ENCODE data around the gene GTPBP4.
"Not testable (repeated sequence)": the region's sequence is repeated elsewhere in the genome, so short reads cannot be mapped to it uniquely, and the experiment has no call there.

GTPBP4 gene

DNA sequence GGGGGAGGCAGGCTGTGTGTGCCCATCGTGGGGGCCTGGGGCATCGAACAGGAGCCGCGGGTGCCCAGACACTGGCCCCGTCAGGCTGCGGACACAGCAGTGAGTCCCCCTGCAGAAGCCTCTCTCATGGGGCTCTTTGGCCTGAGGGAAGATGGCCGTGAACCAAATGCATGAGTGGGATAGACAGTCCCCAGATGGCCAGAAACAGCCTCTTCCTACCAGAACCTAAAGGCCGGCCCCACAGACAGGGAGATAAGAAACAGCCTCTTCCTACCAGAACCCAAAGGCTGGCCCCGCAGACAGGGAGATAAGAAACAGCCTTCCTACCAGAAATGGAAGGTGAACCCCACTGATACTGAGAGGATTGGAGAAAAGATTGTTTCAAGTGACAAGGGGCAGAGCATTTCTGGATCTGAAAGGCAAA, 20.8 kb downstream of the GTPBP4 start:
- TF ChIP-seq, protein P1, sequence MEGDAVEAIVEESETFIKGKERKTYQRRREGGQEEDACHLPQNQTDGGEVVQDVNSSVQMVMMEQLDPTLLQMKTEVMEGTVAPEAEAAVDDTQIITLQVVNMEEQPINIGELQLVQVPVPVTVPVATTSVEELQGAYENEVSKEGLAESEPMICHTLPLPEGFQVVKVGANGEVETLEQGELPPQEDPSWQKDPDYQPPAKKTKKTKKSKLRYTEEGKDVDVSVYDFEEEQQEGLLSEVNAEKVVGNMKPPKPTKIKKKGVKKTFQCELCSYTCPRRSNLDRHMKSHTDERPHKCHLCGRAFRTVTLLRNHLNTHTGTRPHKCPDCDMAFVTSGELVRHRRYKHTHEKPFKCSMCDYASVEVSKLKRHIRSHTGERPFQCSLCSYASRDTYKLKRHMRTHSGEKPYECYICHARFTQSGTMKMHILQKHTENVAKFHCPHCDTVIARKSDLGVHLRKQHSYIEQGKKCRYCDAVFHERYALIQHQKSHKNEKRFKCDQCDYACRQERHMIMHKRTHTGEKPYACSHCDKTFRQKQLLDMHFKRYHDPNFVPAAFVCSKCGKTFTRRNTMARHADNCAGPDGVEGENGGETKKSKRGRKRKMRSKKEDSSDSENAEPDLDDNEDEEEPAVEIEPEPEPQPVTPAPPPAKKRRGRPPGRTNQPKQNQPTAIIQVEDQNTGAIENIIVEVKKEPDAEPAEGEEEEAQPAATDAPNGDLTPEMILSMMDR (IDR thresholded peaks at IDR 0.05; ENCODE audit: insufficient read depth, low read depth, low read length, missing control alignments) = no peak
- no peak overlapping the region for H3K4me3 ChIP-seq (ENCODE audit: low read length)
- DNase-seq (ENCODE audit: low read depth) = no peak

DNA sequence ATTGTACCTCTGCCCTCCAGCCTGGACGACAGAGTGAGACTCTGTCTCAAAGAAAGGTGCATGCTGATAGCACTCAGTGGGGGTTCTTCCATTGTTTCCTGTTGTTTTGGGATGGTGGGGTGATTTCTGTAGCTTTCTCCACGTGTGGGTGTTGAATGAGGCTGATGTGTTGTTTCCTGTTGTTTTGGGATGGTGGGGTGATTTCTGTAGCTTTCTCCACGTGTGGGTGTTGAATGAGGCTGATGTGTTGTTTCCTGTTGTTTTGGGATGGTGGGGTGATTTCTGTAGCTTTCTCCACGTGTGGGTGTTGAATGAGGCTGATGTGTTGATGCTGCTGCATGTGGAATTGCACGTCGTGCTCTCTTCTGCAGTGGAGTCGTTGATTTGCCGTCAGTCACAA, 21.7 kb downstream of the GTPBP4 start:
- H3K4me3 ChIP-seq (ENCODE audit: low read length); DNase-seq (ENCODE audit: low read depth): not testable (repeated sequence)

DNA sequence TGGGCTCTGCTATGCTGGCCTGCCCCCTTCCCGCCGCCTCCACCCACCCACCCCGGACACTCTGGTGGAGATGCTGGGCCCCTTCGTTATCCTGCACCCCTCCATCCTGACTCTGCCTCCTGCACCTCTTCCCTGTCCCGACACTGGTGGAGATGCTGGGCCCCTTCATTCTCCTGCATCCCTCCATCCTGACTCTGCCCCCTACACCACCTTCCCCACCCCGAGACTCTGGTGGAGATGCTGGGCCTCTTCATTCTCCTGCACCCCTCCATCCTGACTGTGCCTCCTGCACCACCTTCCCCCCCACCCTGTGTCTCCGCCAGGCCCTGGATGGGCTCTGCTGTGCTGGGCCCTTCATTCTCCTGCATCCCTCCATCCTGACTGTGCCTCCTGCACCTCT, 22.5 kb downstream of the GTPBP4 start:
- no peak overlapping the region for H3K4me3 ChIP-seq (ENCODE audit: low read length)
- TF ChIP-seq, protein P1 (IDR thresholded peaks at IDR 0.05; ENCODE audit: insufficient read depth, low read depth, low read length, missing control alignments) = no peak
- no peak for DNase-seq (ENCODE audit: low read depth)

DNA sequence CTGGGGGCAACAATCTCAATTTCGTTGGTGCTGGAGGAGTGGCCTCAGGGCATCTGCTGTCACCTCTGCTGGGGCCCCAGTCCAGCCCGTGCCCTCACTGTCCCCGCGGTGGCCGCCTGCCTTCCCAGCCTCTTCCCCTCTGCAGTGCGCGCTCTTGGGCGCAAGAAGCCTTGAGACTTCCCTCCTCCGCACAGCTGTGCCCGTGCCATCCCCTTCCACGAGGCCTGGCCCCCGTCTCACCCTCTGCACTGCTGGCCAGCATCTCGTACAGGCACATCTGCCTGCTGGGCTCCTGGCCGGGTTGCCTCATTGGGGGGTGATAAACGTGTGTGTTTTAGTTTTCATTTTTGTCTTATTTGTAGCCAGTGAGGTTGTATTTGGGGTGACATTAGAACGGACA, 23.5 kb downstream of the GTPBP4 start:
- no peak overlapping the region for H3K4me3 ChIP-seq (ENCODE audit: low read length)
- DNase-seq (ENCODE audit: low read depth) = no peak
- TF ChIP-seq, protein P1 (IDR thresholded peaks at IDR 0.05; ENCODE audit: insufficient read depth, low read depth, low read length, missing control alignments) = no peak

DNA sequence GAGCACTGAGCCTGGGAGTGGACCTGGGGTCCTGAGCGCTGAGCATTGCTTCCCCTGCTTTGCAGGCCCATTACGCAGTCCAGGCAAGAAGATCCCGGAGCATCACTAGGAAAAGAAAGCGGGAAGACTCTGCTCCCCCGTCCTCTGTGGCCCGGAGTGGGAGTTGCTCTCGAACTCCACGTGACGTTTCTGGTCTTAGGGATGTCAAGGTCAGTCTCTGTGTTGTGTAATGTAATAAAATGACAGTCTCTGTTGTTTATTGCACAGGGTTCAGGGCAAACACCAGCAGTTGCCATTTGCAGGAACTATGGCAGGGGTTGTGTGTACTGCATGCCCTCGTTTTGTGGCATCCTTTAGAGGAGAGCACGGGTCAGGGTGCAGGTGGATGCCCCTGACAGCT, 27.5 kb downstream of the GTPBP4 start:
- TF ChIP-seq, protein P1 (IDR thresholded peaks at IDR 0.05; ENCODE audit: insufficient read depth, low read depth, low read length, missing control alignments) = no peak
- no peak overlapping the region for H3K4me3 ChIP-seq (ENCODE audit: low read length)
- DNase-seq (ENCODE audit: low read depth) = no peak

DNA sequence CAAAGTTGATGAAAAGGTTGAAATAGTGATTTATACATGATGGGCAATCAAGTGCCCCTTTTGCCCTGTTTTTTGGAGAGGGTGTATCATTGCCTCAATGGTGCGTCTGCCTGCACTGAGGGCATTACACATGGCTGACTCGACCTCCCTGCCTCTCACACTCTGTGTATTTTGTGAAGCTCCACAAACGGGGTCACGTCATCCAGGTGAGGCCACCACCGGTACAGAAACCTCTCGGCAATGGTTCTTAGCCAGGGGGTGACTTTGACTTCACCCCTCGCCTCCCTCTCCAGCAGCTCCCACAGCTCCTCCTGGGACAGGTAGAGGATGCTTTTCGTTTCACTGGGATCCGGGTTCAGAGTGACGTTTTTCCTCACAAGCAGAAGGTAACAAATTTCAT, 31.1 kb downstream of the GTPBP4 start:
- TF ChIP-seq, protein P1 (IDR thresholded peaks at IDR 0.05; ENCODE audit: insufficient read depth, low read depth, low read length, missing control alignments) = no peak
- no peak overlapping the region for H3K4me3 ChIP-seq (ENCODE audit: low read length)
- DNase-seq (ENCODE audit: low read depth) = no peak

DNA sequence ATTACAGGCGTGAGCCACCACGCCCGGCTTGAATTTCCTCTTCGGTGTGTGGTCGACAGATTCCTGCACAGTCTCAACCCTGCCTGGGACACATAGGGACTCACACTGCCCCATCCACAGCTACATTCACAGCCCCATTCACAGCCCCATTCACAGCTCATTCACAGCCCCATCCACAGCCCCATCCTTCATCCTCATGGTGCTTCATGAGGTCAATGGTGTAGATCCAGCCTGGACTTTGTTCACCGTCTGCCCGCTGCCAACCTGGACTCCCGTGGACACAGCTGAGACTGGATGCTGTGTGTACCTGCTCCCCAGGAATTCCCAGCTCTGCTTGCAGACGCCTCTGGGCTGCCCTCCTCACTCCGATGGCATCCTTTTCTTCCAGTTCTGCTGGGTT, 32.2 kb downstream of the GTPBP4 start:
- TF ChIP-seq, protein P1 (IDR thresholded peaks at IDR 0.05; ENCODE audit: insufficient read depth, low read depth, low read length, missing control alignments) = no peak
- no peak for DNase-seq (ENCODE audit: low read depth)
- no peak overlapping the region for H3K4me3 ChIP-seq (ENCODE audit: low read length)

DNA sequence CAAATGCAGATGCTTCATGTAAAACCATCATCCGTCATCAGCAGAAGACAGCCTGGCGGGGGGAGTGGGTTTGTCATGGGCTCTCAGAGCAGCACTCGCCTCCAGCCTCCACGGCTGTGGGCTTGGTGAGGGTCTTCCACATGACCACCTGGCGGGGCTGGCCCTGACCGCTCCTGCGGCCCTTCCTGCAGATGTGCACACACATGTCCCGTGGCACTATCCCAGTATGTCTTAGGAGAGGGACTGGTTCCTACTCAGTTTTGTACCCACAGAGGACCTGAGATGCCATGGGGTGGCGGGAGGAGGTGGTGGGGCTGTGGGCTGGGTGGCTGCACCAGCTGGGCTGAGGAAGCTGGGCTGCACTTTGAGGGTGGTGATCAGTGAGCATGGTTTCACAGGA, 32.7 kb downstream of the GTPBP4 start:
- no peak overlapping the region for H3K4me3 ChIP-seq (ENCODE audit: low read length)
- no peak for DNase-seq (ENCODE audit: low read depth)
- TF ChIP-seq, protein P1 (IDR thresholded peaks at IDR 0.05; ENCODE audit: insufficient read depth, low read depth, low read length, missing control alignments) = no peak

Data from epithelial cell of esophagus (primary cell).